ENCODE data around the gene HECTD4. TPM values are rescaled to one million over a fixed set of nuclear protein-coding genes. Genes with fewer than 3 reads are reported as not detected.

Gene HECTD4
- total RNA-seq, 1 experiment from 2014 or later = 37.4 TPM

GRCh38 chr12:112299704-112300103, 82.5 kb downstream of the HECTD4 start:
- no peak overlapping the region for H3K4me2 ChIP-seq
- no peaks in the 10 kb centered on the region for H3K9me2 ChIP-seq (ENCODE audit: insufficient read depth)
- CTCF ChIA-PET = no interaction called here
- intact Hi-C loops (cut with micrococcal nuclease; ENCODE audit: unreplicated experiment) = no loop called here
- H3K36me3 ChIP-seq (ENCODE audit: low read depth) = no peaks in the 10 kb centered on the region
- TF ChIP-seq CTCF (conservative IDR thresholded peaks at IDR 0.05) (no peak), EZH2 (IDR thresholded peaks at IDR 0.05; ENCODE audit: low read depth) (no peak)
- no peaks in the 10 kb centered on the region for H3K4me1 ChIP-seq (replicated peaks; ENCODE audit: insufficient read depth)
- no peak for DNase-seq
- BruUV-seq (replicated peaks) = no TSS peak
- no peaks in the 10 kb centered on the region for H4K20me1 ChIP-seq (ENCODE audit: insufficient read depth)
- H2AFZ ChIP-seq = no peak overlapping the region
- H3K27me3 ChIP-seq (ENCODE audit: insufficient read depth, low read depth) = no peaks in the 10 kb centered on the region
- no peaks in the 10 kb centered on the region for H3F3A ChIP-seq (ENCODE audit: insufficient read depth, low read depth)
- H3K79me2 ChIP-seq (ENCODE audit: low read depth) = no peaks in the 10 kb centered on the region
- POLR2A ChIA-PET (ENCODE audit: unreplicated experiment) = no interaction called here
- no peaks in the 10 kb centered on the region for H3K9me3 ChIP-seq (ENCODE audit: insufficient read depth, low read depth)
- no peak overlapping the region for H3K4me3 ChIP-seq
- no peak overlapping the region for H3K27ac ChIP-seq

GRCh38 chr12:112297188-112297587, 85.0 kb downstream of the HECTD4 start:
- intact Hi-C loops (cut with micrococcal nuclease; ENCODE audit: unreplicated experiment) = no loop called here
- no peaks in the 10 kb centered on the region for H3K9me3 ChIP-seq (ENCODE audit: insufficient read depth, low read depth)
- ChIA-PET CTCF (no interaction called here), POLR2A (ENCODE audit: unreplicated experiment) (no interaction called here)
- H3K27ac ChIP-seq = no peak overlapping the region
- no peak overlapping the region for H3K4me2 ChIP-seq
- no peaks in the 10 kb centered on the region for H3K79me2 ChIP-seq (ENCODE audit: low read depth)
- H3K4me3 ChIP-seq = no peak overlapping the region
- no peak overlapping the region for H2AFZ ChIP-seq
- no peaks in the 10 kb centered on the region for H3K36me3 ChIP-seq (ENCODE audit: low read depth)
- H4K20me1 ChIP-seq (ENCODE audit: insufficient read depth) = 0 out of 2 replicates have a peak, but pooled peaks cover 3% of the 10 kb centered on the region
- H3K4me1 ChIP-seq (replicated peaks; ENCODE audit: insufficient read depth) = no peaks in the 10 kb centered on the region
- no peaks in the 10 kb centered on the region for H3K27me3 ChIP-seq (ENCODE audit: insufficient read depth, low read depth)
- H3F3A ChIP-seq (ENCODE audit: insufficient read depth, low read depth) = 0 out of 2 replicates have a peak, but pooled peaks cover 6% of the 10 kb centered on the region
- no peaks in the 10 kb centered on the region for H3K9me2 ChIP-seq (ENCODE audit: insufficient read depth)
- TF ChIP-seq CTCF (conservative IDR thresholded peaks at IDR 0.05) = no peak
- no peak for TF ChIP-seq EZH2 (IDR thresholded peaks at IDR 0.05; ENCODE audit: low read depth)
- DNase-seq = no peak
- BruUV-seq (replicated peaks) = no TSS peak

GRCh38 chr12:112296183-112296582, 86.0 kb downstream of the HECTD4 start:
- Histone ChIP-seq H3K4me3 (no peak overlapping the region), H3K27ac (no peak overlapping the region), H3K9me3 (ENCODE audit: insufficient read depth, low read depth) (no peaks in the 10 kb centered on the region), H3F3A (ENCODE audit: insufficient read depth, low read depth) (0 out of 2 replicates have a peak, but pooled peaks cover 6% of the 10 kb centered on the region), H3K79me2 (ENCODE audit: low read depth) (no peaks in the 10 kb centered on the region), H3K27me3 (ENCODE audit: insufficient read depth, low read depth) (no peaks in the 10 kb centered on the region), H3K4me1 (replicated peaks; ENCODE audit: insufficient read depth) (no peaks in the 10 kb centered on the region), H3K36me3 (ENCODE audit: low read depth) (no peaks in the 10 kb centered on the region), H4K20me1 (ENCODE audit: insufficient read depth) (0 out of 2 replicates have a peak, but pooled peaks cover 3% of the 10 kb centered on the region), H3K4me2 (no peak overlapping the region), H2AFZ (no peak overlapping the region), H3K9me2 (ENCODE audit: insufficient read depth) (no peaks in the 10 kb centered on the region)
- no peak for DNase-seq
- TF ChIP-seq CTCF (conservative IDR thresholded peaks at IDR 0.05) (no peak), EZH2 (IDR thresholded peaks at IDR 0.05; ENCODE audit: low read depth) (no peak)
- intact Hi-C loops (cut with micrococcal nuclease; ENCODE audit: unreplicated experiment) = no loop called here
- no TSS peak for BruUV-seq (replicated peaks)
- POLR2A ChIA-PET (ENCODE audit: unreplicated experiment) = no interaction called here
- CTCF ChIA-PET = no interaction called here

Measured in PC-9 (cell line).